ENCODE measurements around the gene SETD5. TPM values are rescaled to one million over a fixed set of nuclear protein-coding genes. Genes with fewer than 3 reads are reported as not detected.

Gene SETD5
- total and polyA plus RNA-seq, 7 donors: 8.6 to 149 (median 69.9) TPM

DNA sequence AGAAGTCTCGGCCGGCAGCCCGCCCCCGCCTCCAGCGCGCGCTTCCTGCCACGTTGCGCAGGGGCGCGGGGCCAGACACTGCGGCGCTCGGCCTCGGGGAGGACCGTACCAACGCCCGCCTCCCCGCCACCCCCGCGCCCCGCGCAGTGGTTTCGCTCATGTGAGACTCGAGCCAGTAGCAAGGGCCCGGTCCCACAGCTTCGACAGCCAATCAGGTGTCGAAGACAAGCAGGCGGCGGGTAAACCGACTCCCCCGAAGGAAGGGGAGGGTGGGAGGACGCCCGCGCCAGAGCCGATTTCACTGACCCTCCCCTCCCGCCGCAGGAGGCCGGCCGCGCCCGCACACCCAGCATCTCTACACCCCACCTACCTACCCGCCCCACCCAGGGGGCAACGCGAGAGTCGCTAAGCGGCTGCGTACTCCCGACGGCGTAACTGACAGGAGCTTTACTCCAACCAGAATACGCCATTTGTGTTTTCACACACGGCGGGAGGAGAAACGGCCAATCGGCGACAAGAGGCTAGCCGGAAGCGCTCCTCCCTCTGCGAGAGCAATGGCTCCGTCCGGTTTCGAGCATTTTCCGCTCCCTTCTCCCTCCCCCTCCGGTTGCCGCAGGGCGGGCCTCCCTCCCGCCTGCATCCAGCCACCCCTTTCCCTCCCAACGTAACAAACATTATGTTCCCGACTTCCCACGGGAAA lies 633 bp upstream of the SETD5 start:
- Histone ChIP-seq H3K4me1 (peaks cover 0 to 72% (median 70%) of the 10 kb centered on the region in 4 donors), H3K27ac (peak overlapping the region; percentile 98 to 99 (median 99)), H3K9me3 (no peaks in the 10 kb centered on the region), H3K36me3 (peaks cover 0 to 16% (median 0%) of the 10 kb centered on the region in 4 donors), H3K27me3 (no peaks in the 10 kb centered on the region), H3K4me3 (peak overlapping the region; percentile 71 to 92 (median 86))
- TF ChIP-seq POLR2AphosphoS5 (IDR thresholded peaks at IDR 0.05) (peak in 2 of 4 donors; percentile 43 to 77), EP300 (IDR thresholded peaks at IDR 0.05) (peak in 1 of 4 donors; percentile 2), POLR2A (IDR thresholded peaks at IDR 0.05) (no peak)
- WGBS, 2 donors: 0% methylated on average over 71 of the region's 71 CpGs
- DNase-seq: peak; percentile 99
- intact Hi-C loops (cut with DNase I): loop anchor here (5.0 kb wide), 1 partner anchor 34 kb away; the partner anchor contains the start of gene THUMPD3

DNA sequence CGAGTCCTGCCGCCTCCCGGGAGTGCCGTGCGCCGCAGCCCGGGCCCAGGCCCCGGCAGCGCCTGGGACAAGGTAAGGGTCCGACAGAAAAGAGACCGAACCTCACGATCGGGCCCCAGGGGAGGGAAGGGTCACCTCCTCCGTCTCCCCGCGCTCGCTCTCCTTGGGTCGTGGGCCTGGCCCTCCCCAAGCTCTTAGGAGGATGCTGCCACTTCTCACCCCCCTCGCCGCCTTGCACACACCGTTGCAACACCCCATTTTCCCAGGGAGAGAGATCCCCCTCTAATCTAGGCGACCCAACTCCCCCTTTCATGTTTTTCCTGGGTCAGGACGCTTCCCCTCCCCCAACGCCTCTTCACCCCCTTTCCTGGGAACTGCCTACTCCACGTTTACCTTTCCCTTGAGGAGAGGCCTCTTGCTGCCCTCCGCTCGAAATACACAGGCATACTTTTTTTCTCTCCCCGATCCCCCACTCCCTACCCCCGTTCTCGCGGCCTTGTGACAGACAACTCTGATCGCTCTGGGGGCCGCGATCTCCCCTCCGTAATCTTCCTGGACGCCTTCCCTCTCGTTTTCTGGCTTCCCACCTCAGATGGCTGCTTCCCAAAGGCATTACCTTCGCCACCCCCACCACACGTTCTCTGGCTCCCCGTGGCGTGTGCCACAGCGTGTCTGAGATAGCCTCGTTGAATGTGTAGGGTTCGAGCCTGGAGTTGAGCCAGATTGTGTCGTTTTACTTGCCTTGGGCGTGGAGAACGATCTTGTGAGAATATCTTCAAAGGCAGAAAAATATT lies 688 bp downstream of the SETD5 start:
- no peaks in the 10 kb centered on the region for H3K9me3 ChIP-seq
- peaks cover 0 to 72% (median 71%) of the 10 kb centered on the region in 4 donors for H3K4me1 ChIP-seq
- 1% methylated on average over 47 of the region's 47 CpGs for WGBS, 2 donors
- TF ChIP-seq, protein P1, sequence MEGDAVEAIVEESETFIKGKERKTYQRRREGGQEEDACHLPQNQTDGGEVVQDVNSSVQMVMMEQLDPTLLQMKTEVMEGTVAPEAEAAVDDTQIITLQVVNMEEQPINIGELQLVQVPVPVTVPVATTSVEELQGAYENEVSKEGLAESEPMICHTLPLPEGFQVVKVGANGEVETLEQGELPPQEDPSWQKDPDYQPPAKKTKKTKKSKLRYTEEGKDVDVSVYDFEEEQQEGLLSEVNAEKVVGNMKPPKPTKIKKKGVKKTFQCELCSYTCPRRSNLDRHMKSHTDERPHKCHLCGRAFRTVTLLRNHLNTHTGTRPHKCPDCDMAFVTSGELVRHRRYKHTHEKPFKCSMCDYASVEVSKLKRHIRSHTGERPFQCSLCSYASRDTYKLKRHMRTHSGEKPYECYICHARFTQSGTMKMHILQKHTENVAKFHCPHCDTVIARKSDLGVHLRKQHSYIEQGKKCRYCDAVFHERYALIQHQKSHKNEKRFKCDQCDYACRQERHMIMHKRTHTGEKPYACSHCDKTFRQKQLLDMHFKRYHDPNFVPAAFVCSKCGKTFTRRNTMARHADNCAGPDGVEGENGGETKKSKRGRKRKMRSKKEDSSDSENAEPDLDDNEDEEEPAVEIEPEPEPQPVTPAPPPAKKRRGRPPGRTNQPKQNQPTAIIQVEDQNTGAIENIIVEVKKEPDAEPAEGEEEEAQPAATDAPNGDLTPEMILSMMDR (IDR thresholded peaks at IDR 0.05): no peak
- TF ChIP-seq EP300 (IDR thresholded peaks at IDR 0.05) (no peak), POLR2AphosphoS5 (IDR thresholded peaks at IDR 0.05) (peak in 2 of 4 donors; percentile 8 to 40), POLR2A (IDR thresholded peaks at IDR 0.05) (peak in 1 of 2 donors; percentile 10)
- H3K27me3 ChIP-seq: no peaks in the 10 kb centered on the region
- intact Hi-C loops (cut with DNase I): loop anchor here (1.0 to 5.0 kb wide), 2 partner anchors 25 to 36 kb away; partner anchors contain the start of gene THUMPD3
- H3K27ac ChIP-seq: peak overlapping the region; percentile 98 to 99 (median 99)
- H3K4me3 ChIP-seq: peak overlapping the region; percentile 83 to 97 (median 90)
- peaks cover 0 to 16% (median 0%) of the 10 kb centered on the region in 4 donors for H3K36me3 ChIP-seq
- DNase-seq: peak; percentile 79

DNA sequence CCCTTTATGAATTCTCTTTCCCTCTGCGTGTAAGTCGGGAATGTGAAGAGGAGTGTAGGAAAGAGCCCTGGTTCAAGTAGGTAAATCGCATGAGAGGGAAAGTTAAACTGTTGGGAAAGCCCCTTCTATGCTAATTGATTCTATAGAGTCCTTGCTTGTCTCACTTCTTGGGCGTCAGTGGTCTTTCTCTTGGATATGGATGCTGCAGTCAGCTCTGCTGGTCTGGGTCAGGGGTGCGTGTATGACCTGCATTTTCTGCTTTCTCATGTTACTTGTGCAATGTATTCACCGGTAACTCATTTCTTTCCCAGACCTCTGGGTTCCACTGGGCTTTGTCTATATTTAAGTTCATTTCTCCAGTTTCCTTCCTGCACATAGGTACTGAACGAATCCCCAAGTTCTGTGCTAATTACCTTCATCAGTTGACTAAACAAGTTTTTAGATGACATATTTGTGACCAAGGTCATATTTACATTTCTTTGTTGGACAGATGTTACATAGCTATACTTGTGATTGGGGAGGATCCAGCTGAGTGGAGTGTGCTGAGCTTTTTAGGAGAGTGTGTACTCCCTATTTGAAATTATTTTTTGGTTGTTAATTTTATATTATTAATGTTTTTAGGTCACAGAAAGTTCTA lies 1.4 kb downstream of the SETD5 start:
- Histone ChIP-seq H3K4me3 (peak overlapping the region; percentile 83 to 97 (median 90)), H3K27ac (peak overlapping the region; percentile 98 to 99 (median 99)), H3K36me3 (peaks cover 0 to 9% (median 0%) of the 10 kb centered on the region in 4 donors), H3K4me1 (peaks cover 0 to 72% (median 72%) of the 10 kb centered on the region in 4 donors), H3K27me3 (no peaks in the 10 kb centered on the region), H3K9me3 (no peaks in the 10 kb centered on the region)
- WGBS, 2 donors: 0 to 1% methylated on average over 7 of the region's 7 CpGs
- no peak for TF ChIP-seq POLR2A (IDR thresholded peaks at IDR 0.05)
- peak in 2 of 4 donors; percentile 1 to 6 for TF ChIP-seq POLR2AphosphoS5 (IDR thresholded peaks at IDR 0.05)
- TF ChIP-seq, protein P1 (IDR thresholded peaks at IDR 0.05): no peak
- no peak for TF ChIP-seq EP300 (IDR thresholded peaks at IDR 0.05)
- intact Hi-C loops (cut with DNase I): loop anchor here (1.0 to 5.0 kb wide), 2 partner anchors 24 to 37 kb away; partner anchors contain the start of gene THUMPD3
- DNase-seq: no peak

DNA sequence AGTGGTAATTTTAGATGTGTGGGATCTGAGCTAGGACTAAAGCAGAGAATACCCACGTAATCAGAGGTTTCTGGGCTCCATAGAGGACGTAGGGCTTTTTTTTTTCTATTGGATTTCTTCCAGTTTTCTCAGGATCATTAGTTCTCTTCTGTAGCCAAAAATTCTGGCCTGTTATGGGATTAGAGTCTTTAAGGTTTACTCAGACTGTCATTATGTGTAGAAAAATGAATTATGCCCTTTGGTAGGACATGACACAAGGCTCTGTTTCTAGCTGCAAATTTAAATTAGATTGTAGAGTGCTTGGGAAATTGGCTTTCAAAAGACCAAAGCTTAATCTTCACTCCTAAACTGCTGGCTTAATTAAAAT lies 1.9 kb downstream of the SETD5 start:
- DNase-seq: no peak
- H3K9me3 ChIP-seq: no peaks in the 10 kb centered on the region
- H3K4me1 ChIP-seq: peaks cover 0 to 72% (median 71%) of the 10 kb centered on the region in 4 donors
- 3 to 13% methylated on average over 2 of the region's 2 CpGs for WGBS, 2 donors
- intact Hi-C loops (cut with DNase I): loop anchor here (5.0 kb wide), 1 partner anchor 37 kb away; the partner anchor contains the start of gene THUMPD3
- peak overlapping the region; percentile 98 to 99 (median 99) for H3K27ac ChIP-seq
- no peak for TF ChIP-seq EP300 (IDR thresholded peaks at IDR 0.05)
- TF ChIP-seq, protein P1 (IDR thresholded peaks at IDR 0.05): no peak
- TF ChIP-seq POLR2AphosphoS5 (IDR thresholded peaks at IDR 0.05): no peak
- no peak for TF ChIP-seq POLR2A (IDR thresholded peaks at IDR 0.05)
- peaks cover 0 to 4% (median 0%) of the 10 kb centered on the region in 4 donors for H3K36me3 ChIP-seq
- H3K4me3 ChIP-seq: peak overlapping the region; percentile 1 to 92 (median 86)
- H3K27me3 ChIP-seq: no peaks in the 10 kb centered on the region
